Endothelial cell of umbilical vein (primary cell): Measurements from ENCODE around the gene HDAC4.

Experiments
- CTCF ChIP-seq, 2 donors: IDR thresholded peaks; 1 replicate in 1 of 2; 2 replicates in 1 of 2; pipeline ENCODE4 v1.5.1; 2011; ENCODE audit warnings: low read length in 2 of 2, mild to moderate bottlenecking in 2 of 2, moderate library complexity in 2 of 2, control low read depth in 1 of 2, inconsistent platforms in 1 of 2, low read depth in 1 of 2; ENCODE audit not compliant: insufficient read depth in 1 of 2; ENCODE audit errors: extremely low read depth in 1 of 2
- EZH2 ChIP-seq: IDR thresholded peaks from 2 replicates; pipeline ENCODE4 v1.6.1; 2012; ENCODE audit warnings: borderline replicate concordance, low read depth, mild to moderate bottlenecking, moderate library complexity, low read length, inconsistent platforms; ENCODE audit not compliant: severe bottlenecking
- FOS ChIP-seq: IDR thresholded peaks from 2 replicates; pipeline ENCODE4 v1.6.1; 2011; ENCODE audit warnings: mild to moderate bottlenecking, low read length, moderate library complexity, borderline replicate concordance; ENCODE audit not compliant: insufficient read depth
- GATA2 ChIP-seq: IDR thresholded peaks from 2 replicates; pipeline ENCODE4 v1.7.0; 2011; ENCODE audit warnings: low read depth, mild to moderate bottlenecking, moderate library complexity, mixed read lengths, low read length; ENCODE audit not compliant: insufficient read length, insufficient read depth
- JUN ChIP-seq: IDR thresholded peaks from 2 replicates; pipeline ENCODE4 v1.6.1; 2011; ENCODE audit warnings: borderline replicate concordance, low read depth; ENCODE audit not compliant: insufficient read length, insufficient read depth
- MYC ChIP-seq: IDR thresholded peaks from one replicate; pipeline ENCODE4 v1.6.1; 2011; ENCODE audit warnings: mild to moderate bottlenecking, low read depth, low read length
- POLR2A ChIP-seq: IDR thresholded peaks from 2 replicates; pipeline ENCODE4 v1.6.1; 2012; ENCODE audit warnings: low read depth, mild to moderate bottlenecking, control low read depth, low read length
- POLR2AphosphoS5 ChIP-seq: IDR thresholded peaks from 2 replicates; pipeline ENCODE4 v1.6.1; 2012; ENCODE audit warnings: low read depth, mild to moderate bottlenecking, control low read depth, low read length, moderate library complexity; ENCODE audit not compliant: insufficient read depth
- TF ChIP-seq, protein P1 (sequence below): IDR thresholded peaks from 2 replicates; pipeline ENCODE4 v1.6.1; 2011; ENCODE audit not compliant: insufficient read depth, insufficient read length

DNA sequence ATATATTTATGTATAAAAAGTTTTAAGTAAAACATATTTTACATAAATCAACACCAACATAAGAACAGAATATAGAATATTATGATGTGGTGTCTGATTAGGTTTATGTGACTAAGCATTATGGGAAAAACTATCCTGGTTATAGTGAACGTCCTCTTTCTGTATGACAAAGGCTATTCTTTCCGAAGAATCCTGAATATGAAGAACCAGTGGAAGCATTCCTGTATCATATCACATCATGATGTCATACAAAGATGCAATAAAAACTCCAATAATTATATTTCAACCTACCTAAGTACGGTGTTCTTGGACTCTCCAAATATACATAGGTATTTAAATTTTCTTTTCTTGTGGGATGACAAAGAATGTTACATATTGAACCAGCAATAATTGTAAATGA lies 37.5 kb upstream of the HDAC4 start:
- TF ChIP-seq CTCF (IDR thresholded peaks at IDR 0.05; ENCODE audit: extremely low read depth in 1 of 2, insufficient read depth in 1 of 2, low read depth in 1 of 2, low read length in 2 of 2) (no peak), FOS (no peak), POLR2A (no peak), JUN (no peak), POLR2AphosphoS5 (no peak), EZH2 (no peak), MYC (no peak), GATA2 (no peak)
- TF ChIP-seq, protein P1, sequence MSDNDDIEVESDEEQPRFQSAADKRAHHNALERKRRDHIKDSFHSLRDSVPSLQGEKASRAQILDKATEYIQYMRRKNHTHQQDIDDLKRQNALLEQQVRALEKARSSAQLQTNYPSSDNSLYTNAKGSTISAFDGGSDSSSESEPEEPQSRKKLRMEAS = no peak
